SU-DHL-6 (cell line): ENCODE results near the gene C3orf70.

Experiments
- H2AFZ ChIP-seq: fragments of 200-600 bp; sonication (generic); 2 replicates; pipeline ENCODE4 v1.6.1; 2014; ENCODE audit warnings: low read depth, mild to moderate bottlenecking, moderate library complexity, mixed read lengths, antibody characterized with exemption, low read length; ENCODE audit not compliant: severe bottlenecking
- H3F3A ChIP-seq: fragments of 200-600 bp; shearing (Covaris generic); 2 replicates; pipeline ENCODE4 v1.6.0; 2016; ENCODE audit warnings: antibody characterized with exemption, mild to moderate bottlenecking; ENCODE audit not compliant: insufficient read depth
- H3K27ac ChIP-seq: fragments of 200-600 bp; sonication (generic); 2 replicates; pipeline ENCODE4 v1.5.1; 2016; ENCODE audit warnings: low read depth, mild to moderate bottlenecking, low read length, moderate library complexity, mixed read lengths
- H3K27me3 ChIP-seq: fragments of 200-600 bp; sonication (generic), shearing (Covaris generic); 2 replicates; pipeline ENCODE4 v1.6.0; 2014; ENCODE audit warnings: mild to moderate bottlenecking, low read length
- H3K36me3 ChIP-seq: fragments of 200-600 bp; sonication (generic); 2 replicates; pipeline ENCODE4 v1.6.1; 2014; ENCODE audit warnings: mild to moderate bottlenecking, low read length, mixed read lengths
- H3K4me2 ChIP-seq: fragments of 300-600, 200-600 bp; shearing (Covaris generic), sonication (generic); 2 replicates; pipeline ENCODE4 v1.6.0; 2014; ENCODE audit warnings: low read length, low read depth, mild to moderate bottlenecking; ENCODE audit not compliant: poor library complexity, severe bottlenecking
- H3K4me3 ChIP-seq: fragments of 200-600 bp; sonication (generic); 2 replicates; pipeline ENCODE4 v1.5.1; 2014; ENCODE audit warnings: antibody characterized with exemption, low read length, mild to moderate bottlenecking, mixed read lengths; ENCODE audit not compliant: insufficient read depth, poor library complexity, severe bottlenecking
- H3K79me2 ChIP-seq: fragments of 200-600 bp; sonication (generic); 2 replicates; pipeline ENCODE4 v1.6.1; 2014; ENCODE audit warnings: mild to moderate bottlenecking, low read length, moderate library complexity; ENCODE audit not compliant: insufficient read depth
- H3K9ac ChIP-seq: fragments of 200-600 bp; sonication (generic); 2 replicates; pipeline ENCODE4 v1.7.0; 2014; ENCODE audit warnings: mild to moderate bottlenecking, low read length
- H3K9me2 ChIP-seq: fragments of 200-600 bp; sonication (generic); replicated peaks from 2 replicates; pipeline ENCODE4 v1.6.1; 2014; ENCODE audit warnings: low read length; ENCODE audit not compliant: insufficient read depth
- H3K9me3 ChIP-seq: fragments of 200-600 bp; sonication (generic); 2 replicates; pipeline ENCODE4 v1.6.1; 2014; ENCODE audit warnings: low read length, mixed read lengths; ENCODE audit not compliant: insufficient read depth
- H4K20me1 ChIP-seq: fragments of 200-600 bp; sonication (generic); 2 replicates; pipeline ENCODE4 v1.6.1; 2014; ENCODE audit warnings: low read depth, mild to moderate bottlenecking, antibody characterized with exemption, low read length, moderate library complexity, mixed read lengths
- CTCF ChIP-seq: fragments of 200-600 bp; sonication (generic); IDR thresholded peaks from one replicate; pipeline ENCODE4 v1.5.1; 2017; ENCODE audit warnings: antibody characterized with exemption, mild to moderate bottlenecking, low read length, moderate library complexity; ENCODE audit not compliant: insufficient read depth, poor library complexity, severe bottlenecking
- EZH2phosphoT487 ChIP-seq: fragments of 200-600 bp; sonication (generic), shearing (Covaris generic); conservative IDR thresholded peaks from 2 replicates; pipeline ENCODE4 v1.6.1; 2018; ENCODE audit warnings: mild to moderate bottlenecking, antibody characterized with exemption, low read length, moderate library complexity, mixed read lengths

C3orf70 gene

GRCh38 chr3:185199206-185199605 lies 46.3 kb upstream of the C3orf70 start:
- H3K9me3 ChIP-seq: no peaks in the 10 kb centered on the region
- no peak overlapping the region for H3K9ac ChIP-seq
- TF ChIP-seq EZH2phosphoT487: no peak
- TF ChIP-seq CTCF: no peak

GRCh38 chr3:185197068-185197467 lies 44.2 kb upstream of the C3orf70 start:
- Histone ChIP-seq H3K79me2 (no peaks in the 10 kb centered on the region), H4K20me1 (no peaks in the 10 kb centered on the region), H3K27me3 (no peaks in the 10 kb centered on the region), H3K9me2 (no peaks in the 10 kb centered on the region), H3K9ac (no peak overlapping the region), H3K9me3 (no peaks in the 10 kb centered on the region), H3F3A (no peaks in the 10 kb centered on the region), H3K4me3 (no peak overlapping the region), H3K27ac (no peak overlapping the region), H3K4me2 (no peak overlapping the region), H2AFZ (no peak overlapping the region), H3K36me3 (no peaks in the 10 kb centered on the region)
- TF ChIP-seq EZH2phosphoT487: no peak
- TF ChIP-seq CTCF: no peak

More at GRCh38 chr3:185199206-185199605, 46.3 kb upstream of the C3orf70 start:
- no peak overlapping the region for H3K27ac ChIP-seq
- H3F3A ChIP-seq: no peaks in the 10 kb centered on the region
- H3K36me3 ChIP-seq: no peaks in the 10 kb centered on the region
- H3K27me3 ChIP-seq: no peaks in the 10 kb centered on the region
- H3K4me2 ChIP-seq: no peak overlapping the region
- H3K9me2 ChIP-seq: no peaks in the 10 kb centered on the region
- H4K20me1 ChIP-seq: no peaks in the 10 kb centered on the region
- no peak overlapping the region for H3K4me3 ChIP-seq
- no peak overlapping the region for H2AFZ ChIP-seq
- H3K79me2 ChIP-seq: no peaks in the 10 kb centered on the region

- Histone ChIP-seq H3K4me3 (no peak overlapping the region), H4K20me1 (no peaks in the 10 kb centered on the region), H3K9me3 (no peaks in the 10 kb centered on the region), H3K27me3 (no peaks in the 10 kb centered on the region), H3K27ac (no peak overlapping the region), H3K36me3 (no peaks in the 10 kb centered on the region), H3K9ac (no peak overlapping the region), H3K79me2 (no peaks in the 10 kb centered on the region), H2AFZ (no peak overlapping the region), H3K4me2 (no peak overlapping the region), H3F3A (no peaks in the 10 kb centered on the region), H3K9me2 (no peaks in the 10 kb centered on the region)
- TF ChIP-seq CTCF (no peak), EZH2phosphoT487 (no peak)
These were observed 42.8 kb upstream of the C3orf70 start for GRCh38 chr3:185195652-185196051.
